NCI-H1436 treated with DMSO at 0.1 percent for 48 hours (cell line): Measurements from ENCODE around the gene CRLF1.
"Not testable (repeated sequence)": the region's sequence is repeated elsewhere in the genome, so short reads cannot be mapped to it uniquely, and the experiment has no call there.

Experiments
- DNase-seq: peaks from one replicate; lab custom pipeline; 2025; lab: John Stamatoyannopoulos, UW

CRLF1 gene

DNA sequence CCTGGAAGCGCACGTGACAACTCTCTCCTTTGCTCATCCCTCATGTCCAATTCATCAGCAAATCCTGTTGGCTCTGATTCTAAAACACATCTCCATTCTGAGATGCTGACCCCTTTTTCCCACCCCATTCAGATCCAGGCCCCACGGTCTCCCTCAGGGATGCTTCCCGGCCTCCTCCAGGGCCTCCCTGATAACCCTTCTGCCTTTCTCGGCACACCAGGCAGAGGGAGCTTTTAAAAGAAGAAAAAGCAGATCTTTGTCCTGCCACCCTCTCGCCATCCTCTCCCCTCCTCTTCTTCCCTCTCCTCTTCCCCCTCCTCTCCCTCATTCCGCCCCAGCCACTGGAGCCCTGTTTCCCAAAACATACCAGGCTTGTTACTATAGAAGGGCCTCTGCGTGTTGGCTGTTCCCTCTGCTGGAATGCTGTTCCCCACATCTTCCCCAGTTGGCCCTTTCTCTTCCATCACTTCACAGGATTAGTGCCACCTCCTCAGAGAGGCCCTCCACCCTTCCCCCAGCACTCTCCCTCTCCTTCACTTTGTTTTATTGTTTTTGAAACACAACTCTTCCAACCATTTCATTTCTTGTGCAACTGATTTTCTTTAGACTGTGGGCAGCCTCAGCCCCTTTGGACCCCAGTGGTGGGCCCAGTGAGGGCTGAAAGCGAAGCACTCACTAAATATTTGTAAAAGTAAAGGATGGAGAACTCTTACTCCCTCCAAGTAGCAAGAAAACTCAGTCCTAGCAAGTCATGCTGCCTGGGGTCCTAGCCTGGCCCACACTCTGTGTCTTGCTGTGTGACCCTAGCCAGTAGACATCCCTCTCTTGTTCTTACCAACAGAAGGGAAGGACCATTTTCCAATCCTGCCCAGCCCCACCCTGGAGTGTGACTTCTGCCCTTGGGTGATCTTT lies 2.5 kb upstream of the CRLF1 start:
- DNase-seq: no peak

DNA sequence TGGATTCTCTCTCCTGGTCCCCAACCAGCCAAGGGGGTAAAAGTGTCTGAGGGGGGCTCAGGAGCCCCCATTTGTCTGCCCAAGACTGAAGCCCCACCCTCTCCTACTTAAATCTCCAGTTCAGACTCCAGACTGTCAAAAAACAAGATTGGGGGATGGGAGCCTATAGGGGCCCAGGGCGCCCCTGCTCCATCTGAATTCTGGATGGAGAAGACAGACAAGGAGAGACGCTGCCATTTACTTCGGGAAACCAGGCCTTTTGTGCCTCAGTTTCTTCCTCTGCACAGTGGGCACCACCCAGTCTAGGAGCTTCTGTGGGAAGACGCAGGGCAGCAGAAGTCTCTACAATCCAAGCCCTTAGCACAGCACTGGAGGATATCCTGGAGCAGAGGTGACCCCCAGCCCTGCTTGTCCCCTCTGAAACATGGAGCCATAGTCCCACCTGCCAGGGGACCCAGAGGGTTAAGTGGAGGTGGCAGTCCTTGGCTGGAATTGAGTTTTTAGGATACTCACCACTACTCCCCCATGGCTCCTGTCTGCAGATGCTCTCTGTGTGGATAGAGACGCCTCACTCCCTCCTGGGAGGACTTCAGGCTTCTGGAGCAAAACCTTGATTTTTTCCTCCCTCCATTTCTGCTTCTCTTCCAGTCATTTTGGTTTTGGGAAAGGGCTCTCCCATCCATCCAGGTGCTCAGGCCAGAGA lies 1.7 kb upstream of the CRLF1 start:
- DNase-seq: no peak

DNA sequence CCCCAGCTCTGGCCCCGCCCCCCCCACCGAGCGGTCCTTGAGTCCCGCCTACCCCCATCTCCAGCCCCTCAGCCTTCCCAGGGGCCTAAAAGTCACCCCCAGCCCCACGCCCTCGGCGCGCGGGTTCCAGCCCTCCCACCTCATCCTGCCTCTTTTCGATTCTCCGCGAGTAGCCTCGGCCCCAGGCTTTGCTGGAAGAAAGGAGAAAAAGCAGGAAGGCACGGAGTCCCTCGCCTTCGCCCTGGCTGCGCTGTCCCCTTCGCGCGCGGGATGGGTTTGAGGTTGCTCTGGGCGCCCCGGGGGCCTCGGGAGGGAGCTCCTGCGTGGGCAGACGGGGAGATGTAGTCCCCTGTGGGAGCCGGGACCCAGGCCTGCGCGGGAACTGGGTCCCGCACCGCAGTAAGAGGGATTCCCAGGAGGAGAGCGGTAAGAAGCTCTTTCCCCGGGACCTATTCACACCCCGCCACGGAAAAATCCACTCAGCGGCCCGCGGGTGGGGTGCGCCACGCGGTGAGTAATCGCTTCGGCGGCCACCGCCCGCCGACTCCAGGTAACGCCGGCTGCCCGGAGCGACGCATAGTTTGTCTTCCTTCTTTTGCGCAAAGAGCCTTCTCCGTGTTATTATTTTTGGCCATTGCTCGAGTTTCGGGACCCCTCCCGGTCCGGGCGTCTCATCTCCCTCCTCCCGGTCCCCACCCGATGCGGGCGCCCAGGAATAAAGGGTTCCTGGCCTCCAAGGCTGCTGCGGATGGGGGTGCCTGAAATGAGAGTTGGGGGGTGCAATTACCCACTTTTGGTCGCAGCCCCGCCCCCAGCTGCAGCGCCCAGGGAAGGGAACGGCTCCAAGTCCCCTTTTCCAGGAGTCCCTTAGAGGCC lies 865 bp upstream of the CRLF1 start:
- no peak for DNase-seq

DNA sequence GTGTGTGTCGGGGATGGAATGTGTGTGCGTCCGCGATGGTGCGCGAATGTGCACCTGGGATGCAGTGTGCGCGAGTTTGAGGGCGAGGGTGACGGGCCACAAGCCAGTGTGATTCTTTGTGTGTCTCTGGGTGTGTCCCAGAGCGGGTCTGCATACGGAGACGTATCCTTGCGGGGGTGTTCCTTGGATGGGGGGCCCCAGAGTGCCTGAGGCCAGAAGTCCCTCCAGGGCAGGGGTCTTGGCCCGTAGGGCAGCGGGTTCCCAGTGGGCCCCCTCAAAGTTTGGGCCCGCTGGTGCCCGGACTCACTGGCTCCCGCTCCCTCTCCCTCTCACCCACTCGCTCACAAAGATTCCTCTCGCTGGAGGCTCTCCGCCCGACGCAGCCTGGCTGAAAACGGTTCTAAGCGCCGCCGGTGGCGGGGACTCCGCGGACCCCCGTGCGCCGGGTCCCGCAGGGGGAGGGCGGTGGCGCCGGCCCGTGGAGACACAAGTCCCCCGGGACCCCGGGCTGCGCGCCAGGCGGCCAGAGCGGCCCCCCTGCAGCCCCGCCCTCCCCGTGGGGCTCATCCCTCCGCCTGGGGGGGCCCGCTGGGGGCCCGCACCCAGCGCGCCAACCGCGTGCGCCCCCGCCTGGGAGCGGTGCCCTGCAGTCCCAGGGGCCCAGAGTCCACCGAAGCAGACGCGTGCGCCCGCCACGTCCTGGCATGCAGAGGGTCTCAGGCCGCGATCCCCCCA lies 886 bp downstream of the CRLF1 start:
- no peak for DNase-seq

DNA sequence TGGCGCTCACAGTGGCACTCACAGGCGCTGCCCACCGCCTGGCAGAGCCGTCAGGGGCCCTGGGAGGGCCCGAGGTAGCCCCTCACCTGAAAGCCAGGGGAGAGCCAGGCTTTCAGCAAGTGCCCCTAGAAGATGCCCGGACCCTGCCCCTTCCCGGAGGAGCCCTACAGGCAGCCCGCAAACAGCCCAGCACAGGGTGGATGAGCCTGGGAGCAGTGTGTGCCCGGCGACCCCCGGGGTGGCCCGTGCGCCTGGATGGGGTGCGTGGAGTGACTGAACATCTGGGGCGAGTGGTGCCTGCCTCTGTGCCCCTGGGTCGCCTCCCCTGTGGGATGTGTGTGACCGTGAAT lies 1.4 kb downstream of the CRLF1 start:
- no peak for DNase-seq

DNA sequence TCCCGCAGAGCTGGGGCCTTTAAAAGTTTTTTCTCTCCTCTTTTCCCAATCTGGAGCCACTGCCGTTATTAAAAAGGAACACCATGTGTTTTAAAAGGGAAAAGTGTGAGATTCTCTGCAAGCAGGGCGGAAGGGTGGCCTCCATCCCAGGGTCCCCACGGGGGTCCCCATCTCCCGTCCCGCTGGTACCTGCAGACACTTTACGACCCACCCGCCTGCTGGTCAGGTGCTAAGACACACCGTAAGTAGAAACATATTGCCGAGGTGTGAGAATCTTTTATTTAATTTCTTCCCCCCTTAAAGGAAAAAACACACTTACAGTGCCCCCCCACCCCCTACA lies 1.8 kb downstream of the CRLF1 start:
- no peak for DNase-seq

DNA sequence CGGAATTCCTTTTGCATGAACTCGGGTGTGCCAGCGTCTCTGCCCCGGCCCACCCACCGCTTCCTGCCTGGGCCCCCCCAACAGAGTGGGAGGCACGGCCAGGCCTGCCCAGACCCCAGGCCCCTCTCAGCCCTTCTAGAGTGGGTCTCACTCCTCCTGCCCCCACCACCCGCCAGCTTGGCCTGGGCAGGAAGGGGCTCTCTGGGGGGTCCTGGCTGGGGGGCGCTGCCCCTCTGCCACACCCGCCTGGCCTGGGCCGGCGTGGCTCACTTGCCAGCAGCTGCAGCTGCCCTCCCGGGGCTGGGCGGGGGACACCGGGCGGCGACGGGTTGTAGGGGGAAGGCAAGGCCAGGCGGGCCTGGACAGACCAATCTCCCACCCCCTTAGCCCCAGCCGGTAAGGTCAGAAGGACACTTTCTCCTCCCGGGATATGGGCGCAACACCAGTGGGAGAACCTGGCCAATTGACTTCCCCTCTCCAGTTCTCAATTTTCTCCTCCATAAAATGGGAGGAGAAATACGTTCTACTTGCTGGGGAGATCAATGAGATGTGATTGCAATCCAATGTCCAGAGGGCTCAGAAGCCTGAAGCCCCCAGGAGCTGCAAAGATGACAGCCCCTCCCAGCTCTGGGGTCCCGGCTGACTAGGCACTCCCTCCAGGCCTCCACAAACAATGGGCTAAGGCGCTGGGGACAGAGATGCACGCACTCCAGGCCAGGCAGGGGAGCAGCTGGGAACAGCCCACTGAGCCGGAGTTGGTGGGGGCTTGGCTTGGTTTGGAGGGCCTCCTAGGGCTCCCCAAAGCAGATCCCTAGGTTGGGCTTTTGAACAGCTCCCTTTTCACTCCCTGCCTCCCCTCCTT lies 2.4 kb downstream of the CRLF1 start:
- no peak for DNase-seq

DNA sequence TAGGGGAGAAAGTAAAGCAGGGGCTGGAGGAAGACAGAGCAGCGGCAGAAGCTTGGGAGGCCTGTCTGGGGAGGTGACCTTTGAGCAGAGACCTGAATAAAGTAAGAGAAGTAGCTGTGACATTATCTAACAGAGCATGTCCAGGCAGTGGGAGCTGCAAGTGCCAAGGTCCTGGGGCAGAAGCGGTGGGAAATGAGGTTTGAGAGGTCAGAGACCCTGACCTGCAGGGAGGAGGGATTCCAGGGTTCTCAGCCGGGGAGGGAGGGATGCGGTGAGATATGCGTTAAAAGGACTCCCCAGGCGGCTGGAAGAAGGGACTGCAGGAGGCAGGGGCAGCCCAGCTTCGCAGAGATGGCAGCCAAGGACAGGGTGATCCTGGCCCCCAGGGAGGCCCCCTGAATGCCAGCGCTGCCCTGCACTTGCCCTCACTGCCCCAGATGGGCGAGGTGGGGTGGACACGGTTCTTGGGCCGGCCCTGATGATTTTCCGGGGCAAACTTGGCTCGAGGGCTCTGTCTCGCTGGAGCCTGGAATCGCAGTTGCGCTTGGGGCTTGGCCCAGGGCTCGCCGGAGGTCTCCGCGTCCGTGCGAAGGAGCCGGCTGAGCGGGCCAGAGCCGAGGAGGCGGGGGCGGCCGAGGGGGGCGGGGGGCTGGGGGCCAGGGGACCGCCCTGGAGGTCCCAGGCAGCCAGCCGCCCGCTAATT lies 3.2 kb downstream of the CRLF1 start:
- DNase-seq: no peak

DNA sequence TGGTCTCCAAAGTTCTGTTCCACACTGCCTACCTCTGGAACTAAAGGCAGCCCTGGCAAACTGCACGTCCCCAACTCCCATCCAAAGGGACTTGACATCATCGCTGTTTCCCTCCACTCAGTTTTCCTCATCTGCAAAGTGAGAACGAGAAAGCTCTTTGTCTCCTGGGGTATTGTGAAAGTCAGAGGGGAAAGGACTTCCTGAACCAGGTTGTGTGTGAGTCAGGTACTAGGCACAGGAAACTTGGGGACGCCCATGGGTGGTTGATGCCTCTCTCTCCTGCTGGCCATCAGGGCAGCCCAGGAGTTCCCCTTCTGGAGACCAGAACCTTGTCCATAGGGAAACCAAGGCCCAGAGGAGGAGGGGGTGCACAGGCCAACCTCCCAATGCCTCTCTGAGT lies 4.7 kb downstream of the CRLF1 start:
- no peak for DNase-seq

DNA sequence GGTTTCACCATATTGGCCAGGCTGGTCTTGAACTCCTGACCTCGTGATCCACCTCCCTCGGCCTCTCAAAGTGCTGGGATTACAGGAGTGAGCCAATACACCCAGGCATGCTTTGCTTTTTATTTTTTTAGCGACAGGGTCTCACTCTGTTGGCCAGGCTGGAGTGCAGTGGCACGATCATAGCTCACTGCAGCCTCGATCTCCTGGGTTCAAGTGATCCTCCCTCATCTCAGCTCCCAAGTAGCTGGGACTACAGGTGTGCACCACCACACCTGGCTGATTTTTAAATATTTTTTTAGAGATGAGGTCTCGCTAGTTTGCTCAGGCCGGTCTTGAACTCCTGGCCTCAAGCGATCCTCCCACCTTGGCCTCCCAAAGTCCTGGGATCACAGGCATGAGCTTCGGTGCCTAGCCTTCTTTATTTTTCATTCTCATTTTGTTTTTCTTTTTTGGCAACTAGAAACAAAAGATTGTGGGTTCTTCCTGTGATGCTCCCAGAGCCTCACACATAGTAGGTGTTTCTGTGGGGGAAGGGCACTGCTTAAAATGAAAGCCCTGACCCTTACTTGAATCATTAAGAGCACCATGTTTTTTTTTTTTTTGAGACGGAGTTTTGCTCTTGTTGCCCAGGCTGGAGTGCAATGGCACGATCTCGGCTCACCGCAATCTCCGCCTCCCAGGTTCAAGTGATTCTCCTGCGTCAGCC lies 5.8 kb downstream of the CRLF1 start:
- DNase-seq: not testable (repeated sequence)

DNA sequence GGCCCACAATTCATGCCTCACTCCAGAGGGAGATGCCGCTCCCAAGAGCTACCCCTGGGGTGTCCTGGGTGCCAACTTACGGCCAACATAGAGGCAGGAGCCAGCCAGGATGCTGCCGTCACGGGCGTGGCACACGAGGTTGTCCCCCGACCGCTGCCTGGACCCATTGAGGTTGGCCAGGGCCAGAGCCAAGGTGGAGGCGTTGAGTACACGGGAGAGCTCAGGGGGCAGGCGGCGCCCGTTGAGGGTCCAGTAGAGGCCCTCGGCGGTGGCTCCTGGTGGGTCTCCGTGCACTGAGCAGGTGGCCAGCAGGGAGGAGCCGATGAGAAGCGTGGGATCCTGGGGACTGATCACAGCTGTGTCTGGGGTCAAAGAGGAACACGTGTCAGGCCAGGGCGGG lies 7.1 kb downstream of the CRLF1 start:
- DNase-seq: no peak

DNA sequence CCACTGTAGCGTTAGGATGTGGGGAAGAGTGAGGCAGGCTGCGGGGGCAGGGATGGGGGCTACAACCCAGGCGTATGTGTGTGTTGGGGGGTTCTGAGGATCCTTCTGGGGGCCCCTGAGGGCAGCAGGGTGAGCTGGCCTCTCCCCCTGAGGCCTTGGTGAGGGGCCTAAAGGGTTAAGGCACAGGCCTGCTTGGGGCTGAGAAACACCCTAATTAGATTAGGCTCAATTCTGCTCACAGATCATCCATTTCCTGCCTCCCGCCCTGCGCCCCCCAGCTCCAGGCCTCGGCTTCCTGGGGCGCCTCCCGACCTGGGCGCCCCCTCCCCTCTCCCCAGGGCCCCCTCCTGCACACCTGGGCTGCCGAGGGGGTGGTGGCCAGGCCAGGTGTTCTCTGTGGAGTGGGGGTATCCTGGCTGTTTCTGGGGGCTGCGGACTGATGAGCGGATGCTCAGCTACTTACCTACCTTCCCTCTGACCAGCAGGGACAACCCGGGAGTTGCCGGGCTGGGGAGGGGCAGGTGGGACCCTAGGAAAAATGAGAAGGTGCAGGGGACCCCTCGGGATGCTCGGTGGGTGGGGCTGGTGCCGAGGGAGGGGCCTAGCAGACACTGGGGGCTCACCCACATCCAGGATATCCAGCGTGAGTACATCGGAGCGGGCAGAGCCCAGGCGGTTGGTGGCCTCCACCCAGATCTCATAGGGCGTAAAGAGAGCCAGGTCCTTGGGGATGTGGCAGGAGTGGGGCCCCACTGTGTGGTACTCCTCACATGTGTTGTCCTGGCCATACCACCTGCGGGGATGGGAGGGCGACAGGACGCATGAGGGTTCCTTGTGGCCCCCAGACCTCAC lies 8.6 kb downstream of the CRLF1 start:
- no peak for DNase-seq

DNA sequence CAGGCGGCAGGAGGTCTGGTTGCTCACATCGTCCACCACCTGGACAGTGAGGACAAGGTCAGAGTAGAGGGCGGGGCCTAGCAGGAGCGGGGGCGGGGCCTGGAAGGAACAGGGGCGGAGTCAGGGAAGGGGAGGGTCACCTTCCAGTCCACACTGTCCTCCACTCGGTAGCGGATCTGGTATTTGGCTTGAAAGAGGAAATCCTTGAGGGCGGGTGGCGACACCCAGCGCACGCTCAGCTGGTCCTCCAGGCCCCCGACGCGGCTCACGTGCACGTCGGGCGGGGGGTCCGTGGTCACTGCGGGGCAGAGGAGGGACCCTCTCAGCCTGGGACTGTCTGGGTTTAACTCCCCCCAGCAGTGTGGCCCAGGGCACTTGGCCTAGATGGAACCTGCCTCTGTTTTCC lies 9.8 kb downstream of the CRLF1 start:
- no peak for DNase-seq

DNA sequence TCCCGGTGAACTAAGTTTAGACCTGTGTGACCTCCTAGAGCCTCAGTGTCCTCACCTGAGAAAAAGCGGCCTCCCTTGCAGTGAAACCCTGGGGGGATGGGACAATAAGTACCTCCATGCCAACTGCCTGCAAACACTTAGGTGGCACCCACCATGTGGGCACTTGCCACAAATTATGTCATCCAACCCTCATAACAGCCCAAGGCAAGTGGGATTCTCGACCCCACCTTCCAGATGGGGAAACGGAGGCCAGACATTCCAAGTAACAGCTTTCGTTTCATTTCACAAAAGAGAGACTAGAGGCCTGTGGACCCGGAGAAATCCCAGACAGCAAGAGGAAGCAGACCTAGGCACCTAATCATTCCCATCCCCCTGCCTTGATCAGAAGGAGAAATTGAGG lies 11.1 kb downstream of the CRLF1 start:
- no peak for DNase-seq

DNA sequence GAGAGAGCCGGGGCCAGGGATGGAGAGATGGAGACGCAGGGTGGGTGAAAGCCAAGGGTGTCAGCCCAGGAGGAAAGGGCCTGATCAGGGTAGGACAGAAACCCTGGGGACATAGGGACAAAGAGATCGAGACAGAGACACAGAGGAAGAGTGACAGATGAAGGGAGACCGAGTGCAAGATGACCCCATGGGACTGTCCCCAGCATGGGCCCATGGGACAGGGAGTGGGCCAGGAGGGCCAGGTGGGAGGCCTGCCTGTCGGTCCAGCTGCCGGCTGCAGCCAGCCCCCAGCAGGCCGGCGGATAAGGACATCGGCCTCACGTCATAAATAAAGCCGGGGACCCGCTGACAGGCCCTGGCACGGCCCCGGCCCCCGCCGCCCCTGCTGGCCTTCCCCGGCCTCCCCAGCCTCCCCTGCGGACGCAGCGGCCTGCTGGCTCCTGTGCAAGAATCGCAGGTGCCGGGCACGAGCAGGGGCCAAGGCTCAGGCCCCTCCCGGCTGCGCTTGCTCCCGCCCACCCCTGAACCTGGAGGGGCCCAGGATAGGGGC lies 11.7 kb downstream of the CRLF1 start:
- DNase-seq: no peak

DNA sequence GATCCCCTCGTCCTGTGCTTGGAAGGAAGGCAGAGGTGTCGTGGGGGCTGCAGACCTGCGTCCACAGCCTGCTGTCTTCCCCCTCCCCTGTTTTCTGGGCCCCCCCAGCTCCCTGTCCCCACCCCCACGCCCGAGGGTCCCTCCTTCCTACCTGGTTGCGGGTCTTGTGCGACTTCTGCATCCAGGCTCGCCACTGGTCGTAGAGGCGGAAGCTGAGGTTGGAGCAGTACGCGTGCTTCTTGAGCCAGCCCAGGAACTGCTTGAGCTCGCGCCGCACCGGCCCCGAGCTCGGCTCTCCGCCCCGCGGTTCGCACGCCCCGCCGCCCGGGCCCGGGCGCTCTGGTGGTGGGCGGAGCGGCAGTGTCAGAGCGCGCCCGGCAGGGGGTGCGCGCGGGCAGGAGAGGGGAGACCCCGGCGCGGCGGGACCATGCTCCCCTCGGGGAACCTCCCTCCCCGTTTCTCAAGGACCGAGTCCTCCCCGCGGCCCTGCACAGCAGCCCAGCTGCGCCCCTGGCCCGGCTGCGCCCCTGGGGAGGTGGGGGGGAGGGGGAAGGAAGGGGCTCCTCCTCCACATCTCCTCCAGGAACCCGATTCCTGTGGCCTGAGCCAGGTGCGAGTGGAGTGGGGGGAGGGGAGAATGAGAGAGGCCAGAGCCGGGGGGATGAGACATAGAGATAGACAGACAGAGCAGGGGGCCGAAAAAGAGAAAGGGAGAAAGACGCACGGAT lies 12.3 kb downstream of the CRLF1 start:
- no peak for DNase-seq

DNA sequence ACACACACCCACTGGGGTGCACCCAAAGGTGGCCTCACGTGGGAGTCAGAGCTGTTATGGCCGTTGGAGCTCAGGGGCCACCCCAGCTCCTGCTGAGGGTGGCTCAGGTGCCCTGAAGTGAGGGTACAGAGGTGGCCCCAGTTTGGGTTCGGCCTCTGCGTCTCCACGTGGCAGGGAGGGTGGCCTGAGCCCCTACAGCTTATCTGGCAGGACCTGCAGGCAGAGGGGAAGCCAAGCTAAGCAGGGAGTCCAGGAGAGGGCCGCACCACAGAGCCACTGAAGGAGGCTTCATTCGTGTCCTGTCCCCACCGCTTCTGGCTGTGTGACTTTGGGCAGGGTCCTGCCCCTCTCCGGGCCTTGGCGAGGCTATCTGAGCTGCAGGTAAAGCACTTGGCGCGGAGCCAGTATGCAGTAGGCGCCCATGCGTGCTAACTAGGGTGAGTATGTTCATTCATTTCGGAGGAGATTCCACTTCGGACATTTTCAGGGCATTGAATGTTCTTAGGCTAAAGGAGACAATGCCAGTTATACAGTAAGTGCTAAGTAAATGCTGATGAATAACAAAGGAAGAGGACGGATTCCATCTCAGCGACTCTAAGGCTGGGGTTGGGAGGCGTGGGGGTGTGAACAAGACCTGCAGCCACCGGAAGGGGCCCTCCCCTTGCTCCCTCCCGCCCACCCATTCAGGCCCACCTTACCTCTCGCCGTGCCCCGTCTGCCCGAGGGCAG lies 13.1 kb downstream of the CRLF1 start:
- no peak for DNase-seq
